H54 (cell line): ENCODE results near the gene MTERF2.
A peak's percentile ranks its signal among the peaks of the same experiment; 100 is the strongest.
"Not testable (repeated sequence)": the region's sequence is repeated elsewhere in the genome, so short reads cannot be mapped to it uniquely, and the experiment has no call there.

Experiments used
- DNase-seq: peaks from one replicate; pipeline ENCODE4 v3.0.0; 2011; ENCODE audit warnings: low spot score, mixed read lengths; ENCODE audit not compliant: insufficient read length
- FAIRE-seq: peaks from 3 replicates; lab custom pipeline; 2011; peaks lifted over from hg19 to GRCh38; lab: Jason Lieb, UNC
- POLR2A ChIP-seq: IDR thresholded peaks from 2 replicates; pipeline ENCODE4 v1.6.1; 2011; ENCODE audit warnings: low read depth, mild to moderate bottlenecking, low read length

Gene MTERF2

GRCh38 chr12:106986625-106987389, at the start of gene MTERF2:
Gene MTERF2 (minus strand): TSS chr12:106987146. CDS start chr12:106978714, 8,432 bp downstream.
- DNase-seq (peak; percentile 86), FAIRE-seq (peak; percentile 82)
- peak; percentile 65 for TF ChIP-seq POLR2A

GRCh38 chr12:107035733-107036132, 48.8 kb upstream of the MTERF2 start:
- TF ChIP-seq POLR2A: no peak
- no peak for DNase-seq
- FAIRE-seq: no peak

GRCh38 chr12:107033758-107034739, 47.1 kb upstream of the MTERF2 start:
- DNase-seq (no peak), FAIRE-seq (peak; percentile 69)
- no peak for TF ChIP-seq POLR2A

GRCh38 chr12:107032266-107032665, 45.3 kb upstream of the MTERF2 start:
- TF ChIP-seq POLR2A: no peak
- FAIRE-seq: no peak
- no peak for DNase-seq

GRCh38 chr12:107031061-107031460, 44.1 kb upstream of the MTERF2 start:
- no peak for DNase-seq
- no peak for FAIRE-seq
- TF ChIP-seq POLR2A: no peak

- TF ChIP-seq POLR2A: no peak
- FAIRE-seq (no peak), DNase-seq (no peak)
These were observed 42.1 kb upstream of the MTERF2 start for GRCh38 chr12:107029081-107029480.

- peak; percentile 18 for DNase-seq
- no peak for TF ChIP-seq POLR2A
These were observed 40.7 kb upstream of the MTERF2 start for GRCh38 chr12:107027636-107028053.

GRCh38 chr12:107026806-107027635, 40.1 kb upstream of the MTERF2 start:
- FAIRE-seq: peak; percentile 67
- TF ChIP-seq POLR2A: no peak

More at GRCh38 chr12:107027636-107028053, 40.7 kb upstream of the MTERF2 start:
- FAIRE-seq: peak; percentile 98

GRCh38 chr12:107026356-107026755, 39.4 kb upstream of the MTERF2 start:
- FAIRE-seq: not testable (repeated sequence)

More at GRCh38 chr12:107026806-107027635, 40.1 kb upstream of the MTERF2 start:
- DNase-seq: no peak

GRCh38 chr12:107025671-107026070, 38.7 kb upstream of the MTERF2 start:
- FAIRE-seq (no peak), DNase-seq (no peak)
- no peak for TF ChIP-seq POLR2A

More at GRCh38 chr12:107026356-107026755, 39.4 kb upstream of the MTERF2 start:
- not testable (repeated sequence) for DNase-seq

GRCh38 chr12:107019546-107019945, 32.6 kb upstream of the MTERF2 start:
- no peak for DNase-seq
- FAIRE-seq: no peak
- no peak for TF ChIP-seq POLR2A

- DNase-seq (no peak), FAIRE-seq (no peak)
- no peak for TF ChIP-seq POLR2A
These were observed 30.1 kb upstream of the MTERF2 start for GRCh38 chr12:107017042-107017441.

- DNase-seq: no peak
- no peak for FAIRE-seq
- no peak for TF ChIP-seq POLR2A
These were observed 27.1 kb upstream of the MTERF2 start for GRCh38 chr12:107014055-107014454.
